ENCODE results near the gene TBC1D21. TPM values are rescaled to one million over a fixed set of nuclear protein-coding genes. Genes with fewer than 3 reads are reported as not detected.

Gene TBC1D21
- total and polyA plus RNA-seq, 9 of the 15 experiments (the other 6 are each of a cell fraction or from before 2014, with no cell fraction given): not detected

DNA sequence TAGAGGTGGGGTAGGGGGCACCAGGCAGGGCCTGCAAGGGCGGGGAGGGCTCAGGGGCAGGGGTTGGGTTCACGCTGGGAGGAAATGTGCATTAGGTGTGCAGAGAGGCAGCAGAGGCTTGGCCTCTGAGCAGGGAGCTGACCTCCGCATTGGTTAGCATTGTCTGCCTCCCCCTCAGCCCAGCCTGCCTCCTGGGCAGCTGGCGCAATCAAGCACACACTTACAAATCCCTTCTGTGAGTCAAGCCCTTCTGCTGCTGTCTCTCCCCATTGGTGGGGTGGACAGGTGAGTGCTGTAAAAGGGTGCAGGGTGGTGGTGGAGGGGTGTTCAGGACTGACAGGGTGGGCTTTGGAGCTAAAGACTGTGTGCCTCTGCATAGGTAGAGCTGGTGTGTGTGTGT is 62.2 kb downstream of the TBC1D21 start:
- CTCF ChIA-PET (ENCODE audit: low intra/inter-chr PET ratio): no interaction called here
- no peak for FAIRE-seq
- in situ Hi-C loops (cut with MboI) (no loop called here), intact Hi-C loops (cut with micrococcal nuclease) (no loop called here)
- H3K36me3 ChIP-seq (ENCODE audit: control insufficient read depth, insufficient read depth, low read length): no peaks in the 10 kb centered on the region
- BruUV-seq (replicated peaks): no TSS peak
- peak; percentile 40; the same call in 1 of the 3 replicates for ATAC-seq
- H2AFZ ChIP-seq (ENCODE audit: low read depth, low read length): no peak overlapping the region
- H3K27ac ChIP-seq (ENCODE audit: extremely low read depth, low read depth, low read length): no peak overlapping the region
- 23% methylated on average over 3 of the region's 4 CpGs for WGBS (ENCODE audit: insufficient coverage, low coverage, missing lambda C conversion rate)
- DNase-seq (ENCODE audit: extremely low read depth in 1 of 4, low spot score in 3 of 4): no peak
- no peak for TF ChIP-seq HSF4 (CRISPR knock-in tag; IDR thresholded peaks at IDR 0.05; ENCODE audit: borderline replicate concordance)
- TF ChIP-seq, protein P1, sequence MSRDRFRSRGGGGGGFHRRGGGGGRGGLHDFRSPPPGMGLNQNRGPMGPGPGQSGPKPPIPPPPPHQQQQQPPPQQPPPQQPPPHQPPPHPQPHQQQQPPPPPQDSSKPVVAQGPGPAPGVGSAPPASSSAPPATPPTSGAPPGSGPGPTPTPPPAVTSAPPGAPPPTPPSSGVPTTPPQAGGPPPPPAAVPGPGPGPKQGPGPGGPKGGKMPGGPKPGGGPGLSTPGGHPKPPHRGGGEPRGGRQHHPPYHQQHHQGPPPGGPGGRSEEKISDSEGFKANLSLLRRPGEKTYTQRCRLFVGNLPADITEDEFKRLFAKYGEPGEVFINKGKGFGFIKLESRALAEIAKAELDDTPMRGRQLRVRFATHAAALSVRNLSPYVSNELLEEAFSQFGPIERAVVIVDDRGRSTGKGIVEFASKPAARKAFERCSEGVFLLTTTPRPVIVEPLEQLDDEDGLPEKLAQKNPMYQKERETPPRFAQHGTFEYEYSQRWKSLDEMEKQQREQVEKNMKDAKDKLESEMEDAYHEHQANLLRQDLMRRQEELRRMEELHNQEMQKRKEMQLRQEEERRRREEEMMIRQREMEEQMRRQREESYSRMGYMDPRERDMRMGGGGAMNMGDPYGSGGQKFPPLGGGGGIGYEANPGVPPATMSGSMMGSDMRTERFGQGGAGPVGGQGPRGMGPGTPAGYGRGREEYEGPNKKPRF (IDR thresholded peaks at IDR 0.05; ENCODE audit: low read depth, low read length): no peak
- TF ChIP-seq CEBPG (CRISPR knock-in tag; IDR thresholded peaks at IDR 0.05): peak; percentile 34; the same call in 1 of the 2 replicates
- TF ChIP-seq CEBPG (tag; conservative IDR thresholded peaks at IDR 0.05 in 1 of 2, IDR thresholded peaks at IDR 0.05 in 1 of 2): no peak
- TF ChIP-seq ZNF764 (CRISPR knock-in tag; IDR thresholded peaks at IDR 0.05; ENCODE audit: low read depth): no peak
- TF ChIP-seq, protein P2, sequence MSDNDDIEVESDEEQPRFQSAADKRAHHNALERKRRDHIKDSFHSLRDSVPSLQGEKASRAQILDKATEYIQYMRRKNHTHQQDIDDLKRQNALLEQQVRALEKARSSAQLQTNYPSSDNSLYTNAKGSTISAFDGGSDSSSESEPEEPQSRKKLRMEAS (CRISPR knock-in tag; IDR thresholded peaks at IDR 0.05): no peak
- no peak for TF ChIP-seq TAF7 (tag; IDR thresholded peaks at IDR 0.05)
- H3K4me1 ChIP-seq (replicated peaks in 1 of 2; ENCODE audit: control insufficient read depth in 2 of 2, insufficient read depth in 2 of 2, low read length in 2 of 2): peaks cover 0 to 4% of the 10 kb centered on the region in 2 experiments; a peak in 1 of 5 replicates
- H3K27me3 ChIP-seq (ENCODE audit: control insufficient read depth in 2 of 2, insufficient read depth in 2 of 2, low read length in 2 of 2): peaks cover 14 to 60% of the 10 kb centered on the region in 2 experiments; a peak in 4 of 5 replicates
- H3K4me3 ChIP-seq: no peak overlapping the region
- POLR2A ChIA-PET: interaction anchor here (0.7 kb wide), 1 partner anchor 18 kb away, joined by 3 read pairs; no protein-coding TSS in a partner anchor
- no peaks in the 10 kb centered on the region for H3K9me1 ChIP-seq (ENCODE audit: control insufficient read depth, insufficient read depth, low read length)
- H3K9me3 ChIP-seq (replicated peaks; ENCODE audit: control insufficient read depth, insufficient read depth, low read depth, low read length): no peaks in the 10 kb centered on the region
- H3K9ac ChIP-seq (ENCODE audit: insufficient read depth in 1 of 2, low read depth in 2 of 2, low read length in 2 of 2): no peak overlapping the region
- H4K20me1 ChIP-seq (replicated peaks; ENCODE audit: control insufficient read depth, insufficient read depth, low read length): 0 out of 2 replicates have a peak, but pooled peaks cover 9% of the 10 kb centered on the region
- H3K79me2 ChIP-seq (ENCODE audit: control insufficient read depth, insufficient read depth, low read length): no peaks in the 10 kb centered on the region
- no peak overlapping the region for H3K4me2 ChIP-seq (ENCODE audit: insufficient read depth, low read length)

Measured in K562 (cell line).